Bronchial epithelial cell (primary cell): ENCODE results near the gene PON2. TPM values are rescaled to one million over a fixed set of nuclear protein-coding genes. Genes with fewer than 3 reads are reported as not detected.
"Not testable (repeated sequence)": the region's sequence is repeated elsewhere in the genome, so short reads cannot be mapped to it uniquely, and the experiment has no call there.

ENCODE experiments used
- DNase-seq: peaks from one replicate; pipeline ENCODE4 v3.0.0-alpha.2; 2010; ENCODE audit warnings: low read depth
- FAIRE-seq: peaks from 2 replicates; lab custom pipeline; 2011; peaks lifted over from hg19 to GRCh38; lab: Jason Lieb, UNC
- H3K27me3 ChIP-seq: 2 replicates; pipeline ENCODE4 v1.5.1; 2011; ENCODE audit warnings: low read length; ENCODE audit not compliant: control insufficient read depth, insufficient read depth
- H3K36me3 ChIP-seq: 2 replicates; pipeline ENCODE4 v1.5.1; 2011; ENCODE audit warnings: low read length; ENCODE audit not compliant: control insufficient read depth, insufficient read depth
- H3K4me3 ChIP-seq: 2 replicates; pipeline ENCODE4 v1.5.1; 2011; ENCODE audit warnings: mild to moderate bottlenecking, low read depth, low read length, control low read depth
- total RNA-seq: library from RNA; depleted of rRNA; stranded (reverse); fragments of >200 nt; gene quantifications from 2 replicates; pipeline ENCODE4 v1.2.1, GENCODE V29; 2014
- TF ChIP-seq, protein P1 (sequence below): IDR thresholded peaks from 2 replicates; pipeline ENCODE4 v1.5.1; 2011; ENCODE audit warnings: mild to moderate bottlenecking, moderate library complexity, low read length, control low read depth, inconsistent platforms; ENCODE audit not compliant: insufficient read depth, severe bottlenecking

PON2 gene
- total RNA-seq, 1 donor from 2014 or later: 40.8 TPM

GRCh38 chr7:95397381-95397780 is 37.4 kb downstream of the PON2 start:
- no peaks in the 10 kb centered on the region for H3K36me3 ChIP-seq
- H3K27me3 ChIP-seq: no peaks in the 10 kb centered on the region
- DNase-seq (no peak), FAIRE-seq (no peak)
- TF ChIP-seq, protein P1, sequence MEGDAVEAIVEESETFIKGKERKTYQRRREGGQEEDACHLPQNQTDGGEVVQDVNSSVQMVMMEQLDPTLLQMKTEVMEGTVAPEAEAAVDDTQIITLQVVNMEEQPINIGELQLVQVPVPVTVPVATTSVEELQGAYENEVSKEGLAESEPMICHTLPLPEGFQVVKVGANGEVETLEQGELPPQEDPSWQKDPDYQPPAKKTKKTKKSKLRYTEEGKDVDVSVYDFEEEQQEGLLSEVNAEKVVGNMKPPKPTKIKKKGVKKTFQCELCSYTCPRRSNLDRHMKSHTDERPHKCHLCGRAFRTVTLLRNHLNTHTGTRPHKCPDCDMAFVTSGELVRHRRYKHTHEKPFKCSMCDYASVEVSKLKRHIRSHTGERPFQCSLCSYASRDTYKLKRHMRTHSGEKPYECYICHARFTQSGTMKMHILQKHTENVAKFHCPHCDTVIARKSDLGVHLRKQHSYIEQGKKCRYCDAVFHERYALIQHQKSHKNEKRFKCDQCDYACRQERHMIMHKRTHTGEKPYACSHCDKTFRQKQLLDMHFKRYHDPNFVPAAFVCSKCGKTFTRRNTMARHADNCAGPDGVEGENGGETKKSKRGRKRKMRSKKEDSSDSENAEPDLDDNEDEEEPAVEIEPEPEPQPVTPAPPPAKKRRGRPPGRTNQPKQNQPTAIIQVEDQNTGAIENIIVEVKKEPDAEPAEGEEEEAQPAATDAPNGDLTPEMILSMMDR: no peak
- H3K4me3 ChIP-seq: no peak overlapping the region

DNA sequence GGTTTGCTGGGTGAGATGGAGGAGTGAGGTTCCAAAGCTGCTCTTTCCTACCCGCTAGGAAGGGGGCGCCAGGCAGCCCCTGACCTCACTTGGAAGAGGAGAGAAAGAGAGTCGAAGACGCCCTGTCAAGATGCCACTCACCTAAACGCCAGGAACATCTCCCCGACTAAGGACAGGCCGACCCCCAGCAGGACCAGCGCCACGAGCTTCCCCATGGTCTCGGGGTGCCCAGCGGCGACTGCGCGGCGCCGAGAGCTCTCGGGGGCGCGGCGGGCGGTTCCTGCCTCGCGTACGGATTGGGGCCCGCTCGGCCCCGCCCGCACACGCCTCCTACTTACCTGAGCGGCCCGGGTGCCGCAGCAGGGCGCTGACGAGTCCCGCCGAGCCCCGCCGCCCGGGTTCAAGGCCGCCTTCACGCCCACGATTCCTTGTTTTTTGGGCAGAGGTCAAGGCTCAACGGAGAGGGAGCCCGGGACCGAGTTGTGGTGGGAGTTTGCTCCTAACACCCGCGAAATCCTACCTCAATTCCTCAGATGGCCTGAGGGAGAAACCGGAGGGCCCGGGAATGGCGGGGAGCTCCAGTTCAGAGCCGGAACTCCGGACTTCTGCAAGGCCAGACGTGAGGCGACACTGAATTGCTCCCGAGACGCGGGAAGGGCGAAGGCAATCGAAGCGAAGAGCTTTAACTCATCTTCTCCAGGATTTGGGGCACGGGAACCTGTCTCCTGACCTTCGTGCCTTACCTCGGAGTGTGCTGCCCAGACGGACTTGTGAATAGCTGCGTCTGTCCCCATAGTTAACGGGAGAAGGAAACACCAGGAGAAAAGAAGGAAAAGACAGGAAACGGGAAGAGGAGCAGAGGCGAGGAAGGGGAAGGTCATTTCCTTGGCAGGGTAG is 38.4 kb downstream of the PON2 start, which contains the start of gene PON3:
TSS of gene PON3 (minus strand) at position 240 of the 897 bp plus-strand sequence. CDS start at position 215, 25 bp downstream.
- Histone ChIP-seq H3K27me3 (no peaks in the 10 kb centered on the region), H3K36me3 (no peaks in the 10 kb centered on the region), H3K4me3 (peak within 1 kb of the TSS; percentile 44)
- DNase-seq (peak; percentile 32), FAIRE-seq (no peak)
- TF ChIP-seq, protein P1: peak; percentile 59

- H3K36me3 ChIP-seq: no peaks in the 10 kb centered on the region
- FAIRE-seq (no peak), DNase-seq (no peak)
- H3K27me3 ChIP-seq: no peaks in the 10 kb centered on the region
- H3K4me3 ChIP-seq: peak overlapping the region; percentile 44
- TF ChIP-seq, protein P1: no peak
Observed at GRCh38 chr7:95395755-95396135, 39.1 kb downstream of the PON2 start.

GRCh38 chr7:95394370-95394769 is 40.5 kb downstream of the PON2 start:
- FAIRE-seq (no peak), DNase-seq (no peak)
- Histone ChIP-seq H3K4me3 (no peak overlapping the region), H3K36me3 (no peaks in the 10 kb centered on the region), H3K27me3 (no peaks in the 10 kb centered on the region)
- TF ChIP-seq, protein P1: no peak

DNA sequence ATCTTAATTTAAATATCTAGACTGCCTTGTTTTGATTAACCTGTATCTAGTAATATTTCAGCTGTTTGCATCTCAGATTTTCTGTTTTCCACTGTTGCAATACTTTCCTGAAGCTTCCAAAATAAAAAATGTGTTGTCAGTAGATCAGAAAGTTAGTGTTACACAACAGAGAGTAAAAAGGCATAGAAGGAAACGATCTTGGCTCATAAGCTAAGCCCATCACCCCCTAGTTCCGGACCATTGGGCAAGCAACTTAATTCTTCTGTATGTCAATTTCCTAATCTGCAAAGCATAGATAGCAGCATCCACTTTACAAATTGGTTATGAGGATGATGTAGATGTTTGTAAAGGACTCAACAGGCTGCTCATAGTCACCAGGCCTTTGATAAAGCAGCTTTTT is 43.1 kb downstream of the PON2 start:
- no peak for FAIRE-seq
- H3K27me3 ChIP-seq: no peaks in the 10 kb centered on the region
- TF ChIP-seq, protein P1: no peak
- no peak for DNase-seq
- no peaks in the 10 kb centered on the region for H3K36me3 ChIP-seq
- H3K4me3 ChIP-seq: no peak overlapping the region

DNA sequence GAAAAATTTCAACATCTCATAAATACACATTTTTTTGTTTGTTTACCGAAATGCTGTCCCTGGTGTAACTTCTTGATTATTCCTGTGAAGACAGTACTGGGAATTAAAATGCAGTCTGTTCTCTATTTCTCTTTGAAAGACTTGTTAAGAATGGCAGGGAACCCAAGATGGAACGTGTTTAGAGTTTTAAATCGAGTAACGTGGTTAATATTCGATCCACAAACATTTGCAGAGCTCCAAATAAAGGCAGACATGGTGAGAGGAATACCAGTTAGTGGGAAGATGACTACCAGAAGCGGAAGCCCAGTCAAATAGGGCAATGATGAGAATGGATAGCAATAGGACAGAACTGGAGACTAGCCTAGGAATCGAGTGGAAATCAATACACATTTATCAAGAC is 45.3 kb downstream of the PON2 start:
- TF ChIP-seq, protein P1: no peak
- Histone ChIP-seq H3K36me3 (no peaks in the 10 kb centered on the region), H3K4me3 (no peak overlapping the region), H3K27me3 (no peaks in the 10 kb centered on the region)
- FAIRE-seq (no peak), DNase-seq (no peak)

GRCh38 chr7:95379457-95379856 is 55.4 kb downstream of the PON2 start:
- FAIRE-seq, H3K36me3 ChIP-seq, H3K4me3 ChIP-seq, H3K27me3 ChIP-seq, DNase-seq: not testable (repeated sequence)
